HG03196 (cell line): ENCODE results near the gene SINHCAF.
"Not testable (repeated sequence)": the region's sequence is repeated elsewhere in the genome, so short reads cannot be mapped to it uniquely, and the experiment has no call there.

Source experiments
- ATAC-seq: cut with Tn5 transposase; IDR thresholded peaks from one replicate; pipeline ENCODE4 v1.9.1; 2021; ENCODE audit not compliant: unreplicated experiment

The SINHCAF gene

GRCh38 chr12:31267966-31268365, 58.0 kb downstream of the SINHCAF start:
- ATAC-seq = no peak

GRCh38 chr12:31265722-31266121, 60.2 kb downstream of the SINHCAF start:
- no peak for ATAC-seq

- no peak for ATAC-seq
These were observed 62.3 kb downstream of the SINHCAF start for GRCh38 chr12:31263661-31264060.

GRCh38 chr12:31261744-31262143, 64.2 kb downstream of the SINHCAF start:
- ATAC-seq = no peak

DNA sequence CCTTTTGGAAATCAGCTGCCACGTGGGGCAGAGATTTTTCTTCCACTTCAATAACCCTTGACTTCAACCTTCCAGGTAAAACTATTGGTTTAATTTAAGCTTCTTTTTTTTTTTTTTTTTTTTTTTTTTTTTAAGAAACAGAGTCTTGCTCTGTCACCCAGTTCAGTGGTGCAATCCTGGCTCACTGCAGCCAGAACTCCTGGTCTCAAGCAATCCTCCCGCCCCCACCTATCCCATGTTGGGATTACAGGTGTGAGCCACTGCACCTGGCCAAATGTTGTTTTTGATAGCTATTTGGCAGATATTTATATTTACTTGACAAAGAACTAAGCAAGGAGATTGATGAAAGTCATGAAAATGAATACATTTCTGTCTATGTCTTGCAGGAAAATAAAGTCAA, 65.1 kb downstream of the SINHCAF start:
- no peak for ATAC-seq

DNA sequence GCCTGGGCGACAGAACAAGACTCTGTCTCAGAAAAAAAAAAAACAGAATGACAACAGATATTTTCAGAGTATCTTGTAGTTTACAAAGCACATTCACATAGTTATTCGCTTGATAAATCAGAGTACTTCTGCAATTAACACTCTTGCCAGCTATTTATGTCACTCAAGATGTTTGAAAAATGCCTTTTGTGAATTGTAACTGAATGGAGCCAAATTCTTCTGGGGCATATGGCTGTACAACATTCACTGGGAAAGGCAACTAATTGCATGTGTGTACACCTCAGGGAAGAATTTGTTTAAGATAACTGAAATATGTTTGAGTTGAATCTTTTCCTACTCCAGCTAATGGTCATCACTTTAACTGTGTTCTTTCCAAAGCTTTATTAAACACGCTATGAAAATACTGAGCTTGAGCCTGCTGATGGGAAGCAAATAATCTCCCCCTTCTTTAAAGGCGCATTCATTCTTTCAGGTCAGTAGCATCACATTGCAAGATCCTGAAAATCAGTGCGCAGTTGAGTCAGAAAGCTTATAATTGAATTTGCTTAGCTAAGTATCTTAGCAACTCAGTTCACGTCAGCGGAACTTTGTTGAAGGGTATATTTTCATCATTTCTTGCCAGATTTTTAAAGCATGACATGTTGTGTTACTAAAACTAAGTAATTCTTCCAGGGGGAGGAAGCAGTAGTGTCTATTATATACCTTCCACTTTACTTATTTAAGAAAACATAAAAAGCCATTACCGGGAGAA, 66.6 kb downstream of the SINHCAF start:
- ATAC-seq = no peak

DNA sequence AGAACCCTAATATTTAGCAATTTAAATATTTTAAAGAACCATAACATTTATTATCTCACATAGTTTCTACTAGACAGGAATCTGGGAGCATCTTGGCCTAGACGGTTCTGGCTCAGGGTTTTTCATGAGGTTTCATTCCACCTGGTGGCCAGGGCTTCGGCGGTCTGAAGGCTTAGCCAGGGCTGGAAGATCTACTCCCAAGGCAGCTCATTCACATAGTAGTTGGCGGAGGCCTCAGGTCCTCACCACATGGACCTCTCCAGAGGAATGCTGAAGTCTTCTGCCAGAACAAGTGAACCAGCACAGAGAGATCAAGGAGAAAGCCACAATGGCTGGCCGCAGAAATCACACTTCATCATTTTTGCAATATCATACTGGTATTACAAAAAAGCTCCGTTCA, 68.2 kb downstream of the SINHCAF start:
- no peak for ATAC-seq

DNA sequence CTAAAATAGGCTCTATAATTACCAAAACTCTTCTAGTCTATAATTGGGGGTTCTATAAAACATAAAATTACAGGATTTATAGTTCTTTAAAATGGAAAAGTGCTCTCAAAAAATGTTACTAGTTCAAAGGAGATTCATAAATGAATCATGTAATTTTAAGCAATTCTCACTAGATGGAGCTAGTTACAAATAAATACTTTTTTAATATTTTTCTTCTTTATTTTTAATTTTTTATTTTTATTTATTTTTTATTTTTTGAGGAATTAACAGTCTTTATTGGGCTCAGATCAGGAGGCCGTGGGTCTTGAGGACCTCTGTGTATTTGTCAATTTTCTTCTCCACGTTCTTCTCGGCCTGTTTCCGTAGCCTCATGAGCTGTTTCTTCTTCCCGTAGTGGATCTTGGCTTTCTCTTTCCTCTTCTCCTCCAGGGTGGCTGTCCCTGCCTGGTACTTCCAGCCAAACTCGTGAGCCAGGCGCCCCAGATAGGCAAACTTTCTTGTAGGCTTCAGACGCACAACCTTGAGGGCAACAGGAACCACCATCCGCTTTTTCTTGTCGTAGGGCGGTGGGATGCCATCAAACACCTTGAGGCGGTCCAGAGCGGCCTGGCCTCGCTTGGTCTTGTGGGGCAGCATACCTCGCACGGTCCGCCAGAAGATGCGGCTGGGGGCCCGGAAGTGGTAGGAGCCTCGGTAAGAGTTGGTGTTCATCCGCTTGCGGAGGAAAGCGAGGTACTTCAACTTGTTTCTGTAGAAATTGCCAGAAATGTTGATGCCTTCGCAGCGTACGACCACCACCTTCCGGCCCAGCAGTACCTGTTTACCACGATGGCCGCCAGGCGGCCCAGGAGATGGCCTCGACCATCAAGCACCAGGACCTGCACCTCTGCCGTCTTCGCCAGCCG, 74.0 kb downstream of the SINHCAF start:
- not testable (repeated sequence) for ATAC-seq

DNA sequence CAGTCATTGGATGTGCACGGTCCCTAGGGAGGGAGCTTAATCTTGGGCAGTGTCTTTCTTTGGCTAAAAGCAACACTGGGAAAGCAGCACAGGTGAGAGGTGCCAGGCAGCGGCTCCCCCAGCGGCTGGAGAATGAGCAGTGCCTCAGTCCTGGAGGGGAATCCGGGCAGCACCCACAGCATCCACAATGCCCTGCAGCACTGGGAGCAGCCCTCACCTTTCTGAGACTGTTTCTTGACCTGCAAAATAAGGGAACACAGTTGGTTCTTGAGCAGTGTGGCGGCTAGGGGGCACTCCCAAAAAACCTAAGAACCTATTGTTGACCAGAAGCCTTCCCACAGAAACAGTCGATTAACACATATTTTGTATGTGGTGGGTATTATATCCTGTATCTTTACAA, 75.8 kb downstream of the SINHCAF start:
- ATAC-seq = no peak

GRCh38 chr12:31249356-31249755, 76.6 kb downstream of the SINHCAF start:
- no peak for ATAC-seq

DNA sequence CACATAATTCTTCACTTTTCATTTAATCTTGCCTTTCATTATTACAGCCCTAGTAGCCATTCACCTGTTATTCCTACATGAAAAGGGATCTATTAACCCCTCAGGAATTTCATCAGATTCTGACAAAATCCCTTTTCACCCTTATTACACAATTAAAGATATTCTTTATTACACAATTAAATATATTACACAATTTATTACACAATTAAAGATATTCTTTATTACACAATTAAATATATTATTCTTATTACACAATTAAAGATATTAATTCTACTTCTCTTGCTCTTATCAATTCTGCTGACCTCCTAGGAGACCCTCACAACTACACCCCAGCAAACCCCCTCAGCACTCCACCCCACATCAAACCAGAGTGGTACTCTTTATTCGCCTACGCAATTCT, 77.1 kb downstream of the SINHCAF start:
- ATAC-seq = no peak

DNA sequence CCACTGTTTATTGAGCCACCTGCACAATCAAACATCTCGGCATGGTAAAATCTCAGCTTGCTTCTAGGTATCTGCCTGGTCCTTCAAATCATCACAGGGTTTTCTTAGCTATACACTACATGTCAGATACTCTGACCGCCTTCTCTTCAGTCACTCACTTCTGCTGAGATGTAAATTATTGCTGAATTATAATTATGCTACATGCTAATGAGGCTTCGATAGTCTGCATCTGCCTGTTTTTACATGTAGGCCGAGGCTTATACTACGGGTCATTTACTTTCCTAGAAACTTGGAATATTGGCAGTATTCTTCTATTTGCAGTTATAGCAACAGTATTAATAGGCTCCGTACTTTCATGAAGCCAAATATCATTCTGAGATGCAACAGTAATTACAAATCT, 77.6 kb downstream of the SINHCAF start:
- no peak for ATAC-seq

DNA sequence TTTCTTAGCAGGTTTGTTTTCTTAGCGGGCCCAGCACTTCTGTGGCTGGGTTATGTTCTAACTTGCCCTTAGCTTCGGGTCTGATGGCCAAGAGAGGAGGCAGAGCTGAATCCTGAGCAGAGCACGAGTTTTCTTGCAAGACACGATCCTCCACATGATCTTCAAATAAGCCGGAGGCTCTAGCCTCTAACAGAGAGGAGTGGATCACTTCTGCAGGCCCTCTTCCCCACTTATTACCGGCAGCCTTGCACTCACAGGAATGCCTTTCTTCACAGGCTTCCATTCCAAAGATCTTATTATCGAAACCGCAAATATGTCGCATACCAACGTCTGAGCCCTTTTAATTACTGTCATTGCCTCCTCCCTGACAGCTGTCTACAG, 79.5 kb downstream of the SINHCAF start:
- ATAC-seq = no peak

- no peak for ATAC-seq
These were observed 80.0 kb downstream of the SINHCAF start for GRCh38 chr12:31245822-31246469.

- not testable (repeated sequence) for ATAC-seq
These were observed 83.5 kb downstream of the SINHCAF start for GRCh38 chr12:31242418-31242817.

DNA sequence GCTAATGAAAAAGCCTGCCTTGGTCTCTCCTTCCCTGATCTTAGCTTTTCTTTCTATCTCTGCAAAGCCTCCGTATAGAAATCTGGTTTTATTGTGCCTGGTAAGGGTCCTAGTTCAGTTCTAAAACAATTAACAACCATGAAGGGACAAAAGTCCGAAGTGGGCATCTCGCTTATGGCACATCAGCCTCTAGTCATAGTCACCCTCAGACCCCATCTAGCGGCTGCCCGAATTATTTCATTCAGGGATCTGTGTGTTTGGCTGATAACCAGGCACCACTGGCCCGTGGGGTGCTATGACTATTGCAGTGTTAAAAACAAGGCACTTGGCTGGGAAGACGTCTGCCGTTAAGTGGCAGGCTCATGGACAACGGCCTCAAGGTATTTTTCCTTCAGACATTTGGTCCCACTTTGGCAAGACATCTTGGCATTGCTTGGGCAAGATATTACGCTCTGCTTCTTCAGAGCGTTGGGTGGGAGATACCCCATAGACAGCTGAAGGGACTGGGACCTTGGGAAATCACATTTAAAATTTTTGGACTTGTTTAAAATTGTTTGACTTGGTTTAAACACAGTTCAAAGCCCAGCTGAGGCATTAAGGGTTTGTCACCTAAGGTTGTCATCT, 87.1 kb downstream of the SINHCAF start:
- ATAC-seq = peak; percentile 72

DNA sequence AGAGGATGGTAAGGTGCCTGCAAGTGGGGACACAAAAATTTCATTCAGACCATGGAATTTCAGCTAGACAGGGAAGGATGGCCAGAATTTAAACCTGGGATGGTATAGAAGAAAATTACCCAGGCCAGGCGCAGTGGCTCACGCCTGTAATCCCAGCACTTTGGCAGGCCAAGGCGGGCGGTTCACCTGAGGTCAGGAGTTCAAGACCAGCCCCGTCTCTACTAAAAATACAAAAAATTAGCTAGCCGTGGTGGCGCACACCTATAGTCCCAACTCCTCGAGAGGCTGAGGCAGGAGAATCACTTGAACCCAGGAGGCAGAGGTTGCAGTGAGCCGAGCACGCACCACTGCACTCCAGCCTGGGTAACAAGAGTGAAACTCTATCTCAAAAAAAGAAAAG, 87.6 kb downstream of the SINHCAF start:
- not testable (repeated sequence) for ATAC-seq

- ATAC-seq = no peak
These were observed 88.8 kb downstream of the SINHCAF start for GRCh38 chr12:31236998-31237637.

GRCh38 chr12:31235868-31236395, 90.0 kb downstream of the SINHCAF start:
- ATAC-seq = no peak
